ENCODE measurements around the gene CCDC63.

The CCDC63 gene

GRCh38 chr12:110861729-110862128 is 14.9 kb downstream of the CCDC63 start:
- Histone ChIP-seq H3K9me3 (ENCODE audit: severe bottlenecking) (no peaks in the 10 kb centered on the region), H3K27ac (ENCODE audit: poor library complexity, severe bottlenecking) (no peak overlapping the region), H3K27me3 (ENCODE audit: insufficient read depth, poor library complexity, severe bottlenecking) (no peaks in the 10 kb centered on the region), H3K4me1 (ENCODE audit: insufficient read depth, poor library complexity, severe bottlenecking) (no peaks in the 10 kb centered on the region), H3K4me3 (ENCODE audit: severe bottlenecking) (no peak overlapping the region), H3K36me3 (ENCODE audit: low read depth) (no peaks in the 10 kb centered on the region)
- no peak for TF ChIP-seq CTCF (IDR thresholded peaks at IDR 0.05; ENCODE audit: poor library complexity, severe bottlenecking)
- no peak for ATAC-seq (ENCODE audit: low read depth)
- no peak for DNase-seq (ENCODE audit: low spot score)

GRCh38 chr12:110862329-110862728 is 15.5 kb downstream of the CCDC63 start:
- ATAC-seq (ENCODE audit: low read depth): no peak
- no peak for DNase-seq (ENCODE audit: low spot score)
- Histone ChIP-seq H3K36me3 (ENCODE audit: low read depth) (no peaks in the 10 kb centered on the region), H3K4me3 (ENCODE audit: severe bottlenecking) (no peak overlapping the region), H3K9me3 (ENCODE audit: severe bottlenecking) (no peaks in the 10 kb centered on the region), H3K27me3 (ENCODE audit: insufficient read depth, poor library complexity, severe bottlenecking) (no peaks in the 10 kb centered on the region), H3K27ac (ENCODE audit: poor library complexity, severe bottlenecking) (no peak overlapping the region), H3K4me1 (ENCODE audit: insufficient read depth, poor library complexity, severe bottlenecking) (no peaks in the 10 kb centered on the region)
- TF ChIP-seq CTCF (IDR thresholded peaks at IDR 0.05; ENCODE audit: poor library complexity, severe bottlenecking): no peak

- Histone ChIP-seq H3K4me3 (ENCODE audit: severe bottlenecking) (no peak overlapping the region), H3K9me3 (ENCODE audit: severe bottlenecking) (no peaks in the 10 kb centered on the region), H3K27me3 (ENCODE audit: insufficient read depth, poor library complexity, severe bottlenecking) (no peaks in the 10 kb centered on the region), H3K36me3 (ENCODE audit: low read depth) (no peaks in the 10 kb centered on the region), H3K27ac (ENCODE audit: poor library complexity, severe bottlenecking) (no peak overlapping the region), H3K4me1 (ENCODE audit: insufficient read depth, poor library complexity, severe bottlenecking) (no peaks in the 10 kb centered on the region)
- DNase-seq (ENCODE audit: low spot score): no peak
- ATAC-seq (ENCODE audit: low read depth): no peak
- no peak for TF ChIP-seq CTCF (IDR thresholded peaks at IDR 0.05; ENCODE audit: poor library complexity, severe bottlenecking)
Measured at GRCh38 chr12:110863161-110863560, 16.4 kb downstream of the CCDC63 start.

- Histone ChIP-seq H3K27me3 (ENCODE audit: insufficient read depth, poor library complexity, severe bottlenecking) (no peaks in the 10 kb centered on the region), H3K9me3 (ENCODE audit: severe bottlenecking) (no peaks in the 10 kb centered on the region), H3K36me3 (ENCODE audit: low read depth) (no peaks in the 10 kb centered on the region), H3K4me1 (ENCODE audit: insufficient read depth, poor library complexity, severe bottlenecking) (no peaks in the 10 kb centered on the region), H3K4me3 (ENCODE audit: severe bottlenecking) (no peak overlapping the region), H3K27ac (ENCODE audit: poor library complexity, severe bottlenecking) (no peak overlapping the region)
- no peak for TF ChIP-seq CTCF (IDR thresholded peaks at IDR 0.05; ENCODE audit: poor library complexity, severe bottlenecking)
- ATAC-seq (ENCODE audit: low read depth) (no peak), DNase-seq (ENCODE audit: low spot score) (no peak)
Measured at GRCh38 chr12:110865521-110865920, 18.7 kb downstream of the CCDC63 start.

- no peak for TF ChIP-seq CTCF (IDR thresholded peaks at IDR 0.05; ENCODE audit: poor library complexity, severe bottlenecking)
- Histone ChIP-seq H3K4me3 (ENCODE audit: severe bottlenecking) (no peak overlapping the region), H3K4me1 (ENCODE audit: insufficient read depth, poor library complexity, severe bottlenecking) (no peaks in the 10 kb centered on the region), H3K9me3 (ENCODE audit: severe bottlenecking) (no peaks in the 10 kb centered on the region), H3K27me3 (ENCODE audit: insufficient read depth, poor library complexity, severe bottlenecking) (no peaks in the 10 kb centered on the region), H3K27ac (ENCODE audit: poor library complexity, severe bottlenecking) (no peak overlapping the region), H3K36me3 (ENCODE audit: low read depth) (no peaks in the 10 kb centered on the region)
- ATAC-seq (ENCODE audit: low read depth) (no peak), DNase-seq (ENCODE audit: low spot score) (no peak)
Measured at GRCh38 chr12:110869026-110869425, 22.2 kb downstream of the CCDC63 start.

Data from RWPE2 (cell line).